Islet precursor cell (in vitro differentiated cells): ENCODE results near the gene DDIT4.
"Not testable (repeated sequence)": the region's sequence is repeated elsewhere in the genome, so short reads cannot be mapped to it uniquely, and the experiment has no call there.

ENCODE experiments used
- DNase-seq: peaks from one replicate; pipeline ENCODE4 v3.0.0-alpha.2; 2018

DDIT4 gene

GRCh38 chr10:72273410-72274212 is at the start of gene DDIT4:
Gene DDIT4, plus strand, starts transcription at chr10:72273924. Its CDS starts 293 bp downstream, at chr10:72274217.
- peak; percentile 99 for DNase-seq

- not testable (repeated sequence) for DNase-seq
Measured at GRCh38 chr10:72224191-72224590, 49.5 kb upstream of the DDIT4 start.

GRCh38 chr10:72226418-72227027 is 47.2 kb upstream of the DDIT4 start:
- DNase-seq, result no peak

- DNase-seq, result no peak
Measured at GRCh38 chr10:72227826-72228225, 45.9 kb upstream of the DDIT4 start.

GRCh38 chr10:72228318-72228751 is 45.4 kb upstream of the DDIT4 start:
- DNase-seq, result no peak

- DNase-seq, result no peak
Measured at GRCh38 chr10:72229261-72230251, 44.2 kb upstream of the DDIT4 start.

- no peak for DNase-seq
Measured at GRCh38 chr10:72233621-72234020, 40.1 kb upstream of the DDIT4 start.

GRCh38 chr10:72234560-72235095 is 39.1 kb upstream of the DDIT4 start:
- DNase-seq, result no peak

- DNase-seq, result no peak
Measured at GRCh38 chr10:72235544-72236279, 38.0 kb upstream of the DDIT4 start.

- DNase-seq, result no peak
Measured at GRCh38 chr10:72238392-72239175, 35.1 kb upstream of the DDIT4 start.

- DNase-seq, result no peak
Measured at GRCh38 chr10:72239409-72239808, 34.3 kb upstream of the DDIT4 start.

- no peak for DNase-seq
Measured at GRCh38 chr10:72240371-72240770, 33.4 kb upstream of the DDIT4 start.

- DNase-seq, result no peak
Measured at GRCh38 chr10:72241691-72242252, 32.0 kb upstream of the DDIT4 start.

GRCh38 chr10:72242675-72243074 is 31.0 kb upstream of the DDIT4 start:
- DNase-seq, result no peak

GRCh38 chr10:72243822-72244437 is 29.8 kb upstream of the DDIT4 start:
- DNase-seq, result peak; percentile 73

- DNase-seq, result no peak
Measured at GRCh38 chr10:72244573-72245038, 29.1 kb upstream of the DDIT4 start.

GRCh38 chr10:72245949-72246525 is 27.7 kb upstream of the DDIT4 start:
- no peak for DNase-seq

GRCh38 chr10:72248468-72249151 is 25.1 kb upstream of the DDIT4 start:
- peak; percentile 82 for DNase-seq

- not testable (repeated sequence) for DNase-seq
Measured at GRCh38 chr10:72249176-72249862, 24.4 kb upstream of the DDIT4 start.
